ENCODE measurements around the gene SEC24D. TPM values are rescaled to one million over a fixed set of nuclear protein-coding genes. Genes with fewer than 3 reads are reported as not detected.

SEC24D gene
- total and polyA plus RNA-seq, 4 donors, result 11.4 to 77.2 (median 52.0) TPM

- ATAC-seq (ENCODE audit: insufficient read depth, low FRiP score), result no peak
- Histone ChIP-seq H3K9me3 (ENCODE audit: control insufficient read depth in 4 of 4, insufficient read depth in 3 of 4, low read length in 3 of 4) (no peaks in the 10 kb centered on the region), H3K27me3 (ENCODE audit: control insufficient read depth in 3 of 3, insufficient read depth in 3 of 3, low read length in 2 of 3) (no peaks in the 10 kb centered on the region), H3K4me3 (no peak overlapping the region), H3K27ac (ENCODE audit: low read depth in 1 of 2, low read length in 1 of 2) (no peak overlapping the region), H3K4me1 (ENCODE audit: control insufficient read depth in 5 of 5, insufficient read depth in 5 of 5, low read length in 5 of 5) (peaks cover 0 to 23% (median 17%) of the 10 kb centered on the region in 5 donors), H3K9ac (ENCODE audit: insufficient read depth in 1 of 2, low read length in 2 of 2) (no peak overlapping the region), H3K36me3 (ENCODE audit: control insufficient read depth in 4 of 4, insufficient read depth in 4 of 4, low read length in 4 of 4) (no peaks in the 10 kb centered on the region)
- 76 to 85% methylated on average over 1 of the region's 1 CpG for WGBS, 2 donors
- DNase-seq, result no peak
- no peak for TF ChIP-seq CTCF (IDR thresholded peaks at IDR 0.05; ENCODE audit: control extremely low read depth, extremely low read depth)
These were observed 61.6 kb downstream of the SEC24D start for GRCh38 chr4:118774321-118774720.

- no peak overlapping the region for H3K4me3 ChIP-seq
- ATAC-seq (ENCODE audit: insufficient read depth, low FRiP score) (no peak), DNase-seq (peak in 1 of 3 donors; percentile 34)
- H3K36me3 ChIP-seq (ENCODE audit: control insufficient read depth in 4 of 4, insufficient read depth in 4 of 4, low read length in 4 of 4), result no peaks in the 10 kb centered on the region
- no peak for TF ChIP-seq CTCF (IDR thresholded peaks at IDR 0.05; ENCODE audit: control extremely low read depth, extremely low read depth)
- no peaks in the 10 kb centered on the region for H3K27me3 ChIP-seq (ENCODE audit: control insufficient read depth in 3 of 3, insufficient read depth in 3 of 3, low read length in 2 of 3)
- peaks cover 0 to 23% (median 17%) of the 10 kb centered on the region in 5 donors for H3K4me1 ChIP-seq (ENCODE audit: control insufficient read depth in 5 of 5, insufficient read depth in 5 of 5, low read length in 5 of 5)
- no peak overlapping the region for H3K9ac ChIP-seq (ENCODE audit: insufficient read depth in 1 of 2, low read length in 2 of 2)
- no peaks in the 10 kb centered on the region for H3K9me3 ChIP-seq (ENCODE audit: control insufficient read depth in 4 of 4, insufficient read depth in 3 of 4, low read length in 3 of 4)
- 76 to 82% methylated on average over 2 of the region's 2 CpGs for WGBS, 2 donors
- no peak overlapping the region for H3K27ac ChIP-seq (ENCODE audit: low read depth in 1 of 2, low read length in 1 of 2)
These were observed 62.5 kb downstream of the SEC24D start for GRCh38 chr4:118773429-118773792.

GRCh38 chr4:118772767-118773428, 63.0 kb downstream of the SEC24D start:
- no peak overlapping the region for H3K9ac ChIP-seq (ENCODE audit: insufficient read depth in 1 of 2, low read length in 2 of 2)
- TF ChIP-seq CTCF (IDR thresholded peaks at IDR 0.05; ENCODE audit: control extremely low read depth, extremely low read depth), result no peak
- H3K9me3 ChIP-seq (ENCODE audit: control insufficient read depth in 4 of 4, insufficient read depth in 3 of 4, low read length in 3 of 4), result no peaks in the 10 kb centered on the region
- 53 to 66% methylated on average over 3 of the region's 3 CpGs for WGBS, 2 donors
- DNase-seq (no peak), ATAC-seq (ENCODE audit: insufficient read depth, low FRiP score) (peak; percentile 34)
- H3K27me3 ChIP-seq (ENCODE audit: control insufficient read depth in 3 of 3, insufficient read depth in 3 of 3, low read length in 2 of 3), result no peaks in the 10 kb centered on the region
- H3K27ac ChIP-seq (ENCODE audit: low read depth in 1 of 2, low read length in 1 of 2), result peak overlapping the region in 1 of 2 donors; percentile 62
- no peak overlapping the region for H3K4me3 ChIP-seq
- peaks cover 0 to 23% (median 17%) of the 10 kb centered on the region in 5 donors for H3K4me1 ChIP-seq (ENCODE audit: control insufficient read depth in 5 of 5, insufficient read depth in 5 of 5, low read length in 5 of 5)
- peaks cover 0 to 2% (median 0%) of the 10 kb centered on the region in 4 donors for H3K36me3 ChIP-seq (ENCODE audit: control insufficient read depth in 4 of 4, insufficient read depth in 4 of 4, low read length in 4 of 4)
